SK-N-DZ (cell line): ENCODE results near the gene ANKRD63.

Experiments
- DNase-seq: peaks from one replicate; pipeline ENCODE4 v3.0.0-alpha.2; 2015; ENCODE audit warnings: low spot score

Gene ANKRD63

DNA sequence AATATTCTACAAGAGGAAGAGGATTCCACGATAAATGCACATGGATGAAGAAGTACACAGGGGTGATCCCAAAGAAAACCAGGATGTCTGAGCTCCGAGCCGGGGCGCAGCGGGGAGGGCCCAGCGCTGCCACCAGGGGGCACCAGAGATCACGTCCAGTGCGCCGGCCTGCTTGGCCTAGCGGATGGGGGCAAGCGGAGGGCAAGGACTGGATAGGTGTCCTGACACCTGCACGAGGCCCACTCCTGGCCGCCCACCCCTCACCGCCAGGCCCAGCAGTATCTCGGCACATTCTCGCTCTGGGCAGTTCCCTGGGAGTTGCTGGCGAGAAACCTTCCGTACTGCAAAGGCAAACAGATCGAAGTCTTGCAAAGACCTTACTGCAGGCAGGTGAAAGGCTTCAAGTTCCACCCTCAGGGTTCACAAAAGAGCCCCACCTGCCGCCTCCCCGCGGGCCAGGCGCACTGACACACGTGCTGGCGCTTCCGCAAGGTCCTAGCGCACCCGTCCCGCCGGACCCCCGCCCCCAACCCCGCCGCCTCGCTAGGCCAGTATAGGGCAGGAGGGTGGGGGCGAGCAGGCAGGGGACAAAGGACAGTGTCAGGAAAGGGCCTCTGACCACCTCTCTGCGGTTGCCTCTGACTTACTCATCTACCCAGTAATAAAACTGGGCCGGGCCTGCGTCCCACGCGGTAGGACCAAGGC is 3.3 kb downstream of the ANKRD63 start:
- DNase-seq, result peak; percentile 56

DNA sequence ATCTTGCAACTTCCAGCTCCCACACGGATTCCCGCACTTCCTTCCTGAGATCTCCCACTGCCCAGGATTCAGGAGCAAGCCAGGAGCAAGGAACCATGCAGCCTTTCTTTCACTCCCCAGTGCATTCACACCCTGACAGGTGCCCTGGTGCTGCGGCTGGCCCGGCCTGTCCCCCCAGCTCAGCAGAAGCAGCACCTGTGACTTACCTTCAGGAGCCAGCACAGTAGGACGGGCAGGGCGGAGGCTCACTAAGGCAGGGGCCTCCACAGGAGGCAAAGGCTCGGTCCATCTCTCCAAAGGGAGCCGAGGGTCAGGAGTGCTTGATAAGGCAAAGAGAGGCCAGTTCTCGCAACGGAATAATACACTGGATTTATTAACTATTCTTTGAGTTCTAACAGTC is 4.8 kb downstream of the ANKRD63 start:
- no peak for DNase-seq

DNA sequence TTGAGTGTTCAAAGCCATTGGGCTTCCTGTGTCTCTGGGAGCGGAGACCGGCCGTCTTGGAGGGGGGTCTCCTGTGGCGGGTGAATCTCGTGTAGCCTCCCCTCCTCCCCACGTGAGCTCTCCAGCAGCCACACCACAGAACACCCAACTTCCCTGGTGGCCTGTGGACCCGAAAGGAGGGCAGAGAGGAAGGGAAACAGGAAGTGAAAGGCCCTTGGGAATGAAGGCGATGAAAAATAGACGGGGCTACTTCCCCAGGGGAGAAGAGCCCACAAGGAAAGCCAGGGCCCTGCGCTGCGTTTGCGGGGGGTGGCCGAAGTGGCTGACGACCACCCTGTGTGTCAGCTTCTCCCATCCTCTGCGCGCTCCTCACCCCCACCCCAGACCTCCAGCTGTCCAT is 5.4 kb downstream of the ANKRD63 start:
- no peak for DNase-seq

DNA sequence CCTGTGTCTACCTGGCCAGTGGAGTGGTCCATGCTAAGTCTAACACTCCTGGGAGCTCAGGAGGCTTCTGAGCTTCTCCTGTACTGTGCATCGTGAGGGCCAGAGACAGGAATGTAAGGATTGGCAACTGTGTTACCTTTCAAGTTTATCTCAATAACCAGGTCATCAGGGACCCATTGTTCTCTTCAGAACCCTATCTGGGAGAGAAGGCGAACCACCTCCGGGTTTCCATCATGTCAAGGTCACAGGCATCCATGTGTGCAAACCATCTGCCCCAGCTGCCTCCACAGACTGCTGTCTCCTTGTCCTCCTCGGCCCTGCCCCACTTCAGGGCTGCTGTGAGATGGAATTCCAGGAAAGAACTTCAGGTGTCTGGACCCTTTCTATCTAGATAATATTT is 5.9 kb downstream of the ANKRD63 start:
- no peak for DNase-seq

DNA sequence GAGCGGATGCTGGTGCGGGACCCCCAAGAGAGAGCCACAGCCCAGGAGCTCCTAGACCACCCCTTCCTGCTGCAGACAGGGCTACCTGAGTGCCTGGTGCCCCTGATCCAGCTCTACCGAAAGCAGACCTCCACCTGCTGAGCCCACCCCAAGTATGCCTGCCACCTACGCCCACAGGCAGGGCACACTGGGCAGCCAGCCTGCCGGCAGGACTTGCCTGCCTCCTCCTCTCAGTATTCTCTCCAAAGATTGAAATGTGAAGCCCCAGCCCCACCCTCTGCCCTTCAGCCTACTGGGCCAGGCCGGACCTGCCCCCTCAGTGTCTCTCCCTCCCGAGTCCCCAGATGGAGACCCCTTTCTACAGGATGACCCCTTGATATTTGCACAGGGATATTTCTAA is 6.9 kb downstream of the ANKRD63 start:
- DNase-seq, result no peak

DNA sequence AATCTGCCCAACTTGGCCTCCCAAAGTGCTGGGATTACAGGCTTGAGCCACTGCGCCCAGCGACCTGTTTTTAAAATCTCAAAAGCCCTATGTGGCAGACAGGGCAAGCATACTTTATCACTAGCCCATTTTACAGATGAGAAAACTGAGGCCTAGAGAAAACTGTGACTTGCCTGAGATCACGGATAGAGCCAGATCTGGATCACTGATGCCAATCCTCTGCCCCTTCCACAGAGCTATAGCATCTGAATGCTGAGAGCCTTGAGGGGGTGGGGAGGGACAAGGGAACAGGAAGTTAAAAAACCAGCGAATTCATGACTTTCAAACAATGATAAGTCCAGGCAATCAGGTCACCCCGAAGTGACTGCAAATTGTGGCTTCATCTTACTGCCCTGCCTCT is 7.3 kb downstream of the ANKRD63 start:
- DNase-seq, result no peak

DNA sequence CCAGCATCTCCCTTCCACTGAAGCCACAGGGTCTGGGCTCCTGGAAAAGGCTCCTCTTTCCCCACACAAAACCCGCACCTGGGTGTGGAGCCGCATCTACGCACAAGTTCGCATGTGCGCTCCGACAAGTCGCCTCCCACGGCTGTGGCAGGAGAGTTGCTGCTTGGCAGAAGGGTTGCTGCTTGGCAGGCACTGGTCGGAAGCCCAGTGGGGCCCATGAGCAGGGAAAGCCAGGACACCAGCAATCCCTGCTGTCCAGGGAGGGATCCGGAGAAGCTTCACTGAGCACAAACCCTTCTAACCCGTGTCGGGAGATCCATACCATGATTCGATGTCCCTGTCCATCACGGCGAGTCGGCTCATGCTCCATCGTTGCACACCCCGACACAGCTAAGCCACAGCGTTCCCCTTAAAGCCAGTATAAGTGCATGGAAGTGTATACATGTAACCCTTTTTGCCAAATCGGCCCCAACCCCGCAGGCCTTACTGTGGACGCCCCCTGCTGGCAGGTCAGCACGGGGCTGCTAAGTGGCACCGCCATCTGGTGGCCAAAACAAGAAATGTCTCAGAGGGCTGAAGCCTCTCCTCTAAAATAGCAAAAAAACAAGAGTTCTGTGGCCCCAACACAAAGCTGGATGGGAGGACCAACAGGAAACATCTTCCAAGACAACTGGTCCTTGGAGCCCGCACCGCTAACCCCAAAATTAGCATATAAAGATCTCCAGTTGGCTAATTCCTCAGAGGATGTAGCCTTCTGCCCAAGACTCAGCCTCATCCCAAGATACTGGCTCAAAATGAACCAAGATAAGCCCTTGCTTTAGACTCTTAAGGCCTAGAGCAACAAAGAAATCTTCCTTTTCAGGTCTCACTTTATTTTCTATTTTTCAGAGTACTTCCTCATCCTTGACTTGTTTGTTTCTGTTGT is 8.3 kb downstream of the ANKRD63 start:
- DNase-seq, result peak; percentile 77

DNA sequence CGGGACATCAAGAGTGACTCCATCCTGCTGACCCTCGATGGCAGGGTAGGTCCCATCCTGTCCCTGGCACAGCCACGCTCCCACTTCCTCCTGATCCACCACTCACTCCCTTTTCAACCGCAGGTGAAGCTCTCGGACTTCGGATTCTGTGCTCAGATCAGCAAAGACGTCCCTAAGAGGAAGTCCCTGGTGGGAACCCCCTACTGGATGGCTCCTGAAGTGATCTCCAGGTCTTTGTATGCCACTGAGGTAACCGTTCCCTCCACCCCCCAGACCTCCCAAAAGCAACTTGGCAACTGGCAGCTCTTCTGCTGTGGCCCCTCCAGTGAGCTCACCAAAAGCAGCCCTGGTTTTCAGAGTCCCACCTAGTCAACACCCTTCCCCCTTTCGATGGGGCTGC is 9.4 kb downstream of the ANKRD63 start:
- DNase-seq, result no peak

DNA sequence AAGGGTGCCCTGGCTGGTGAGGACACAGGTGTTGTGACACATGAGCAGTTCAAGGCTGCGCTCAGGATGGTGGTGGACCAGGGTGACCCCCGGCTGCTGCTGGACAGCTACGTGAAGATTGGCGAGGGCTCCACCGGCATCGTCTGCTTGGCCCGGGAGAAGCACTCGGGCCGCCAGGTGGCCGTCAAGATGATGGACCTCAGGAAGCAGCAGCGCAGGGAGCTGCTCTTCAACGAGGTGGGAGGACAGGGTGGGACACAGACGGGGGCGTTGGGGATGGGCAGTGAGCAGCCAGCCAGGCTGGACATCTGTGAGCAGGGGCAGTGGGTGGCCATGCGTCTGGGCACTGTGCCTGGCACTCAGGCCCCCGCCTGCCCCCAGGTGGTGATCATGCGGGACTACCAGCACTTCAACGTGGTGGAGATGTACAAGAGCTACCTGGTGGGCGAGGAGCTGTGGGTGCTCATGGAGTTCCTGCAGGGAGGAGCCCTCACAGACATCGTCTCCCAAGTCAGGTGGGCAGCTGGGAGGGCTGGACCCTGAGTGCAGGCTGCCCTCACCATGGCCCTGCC is 10.3 kb downstream of the ANKRD63 start:
- DNase-seq, result no peak

DNA sequence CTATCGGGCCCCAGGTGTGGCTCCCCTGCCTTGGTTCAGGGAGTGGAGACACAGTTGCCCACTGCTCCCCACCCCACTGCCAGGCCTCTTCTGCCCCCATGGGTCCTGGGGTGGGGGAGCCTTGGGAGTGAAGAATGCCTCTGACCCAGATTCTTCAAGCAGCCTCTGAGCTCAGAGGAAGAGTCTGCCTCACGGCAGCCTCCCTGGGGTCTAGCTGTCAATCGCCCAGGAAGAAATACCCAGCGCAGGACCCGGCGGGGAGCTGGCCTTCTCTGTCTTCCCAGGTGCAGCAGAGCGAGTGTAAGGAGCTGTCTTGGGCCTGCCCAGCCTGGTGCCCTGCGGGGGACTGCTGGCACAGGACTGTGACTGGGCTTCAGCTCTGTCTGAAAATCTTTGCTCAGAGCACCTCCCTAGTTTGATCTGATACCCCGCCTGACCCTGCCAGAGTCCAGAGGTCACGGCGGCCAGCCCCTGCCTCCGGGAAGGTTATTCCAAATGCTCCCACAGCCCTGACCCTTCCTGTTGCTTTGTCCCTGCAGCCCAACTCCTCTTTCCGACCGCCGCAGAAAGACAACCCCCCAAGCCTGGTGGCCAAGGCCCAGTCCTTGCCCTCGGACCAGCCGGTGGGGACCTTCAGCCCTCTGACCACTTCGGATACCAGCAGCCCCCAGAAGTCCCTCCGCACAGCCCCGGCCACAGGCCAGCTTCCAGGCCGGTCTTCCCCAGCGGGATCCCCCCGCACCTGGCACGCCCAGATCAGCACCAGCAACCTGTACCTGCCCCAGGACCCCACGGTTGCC is 11.0 kb downstream of the ANKRD63 start:
- no peak for DNase-seq

DNA sequence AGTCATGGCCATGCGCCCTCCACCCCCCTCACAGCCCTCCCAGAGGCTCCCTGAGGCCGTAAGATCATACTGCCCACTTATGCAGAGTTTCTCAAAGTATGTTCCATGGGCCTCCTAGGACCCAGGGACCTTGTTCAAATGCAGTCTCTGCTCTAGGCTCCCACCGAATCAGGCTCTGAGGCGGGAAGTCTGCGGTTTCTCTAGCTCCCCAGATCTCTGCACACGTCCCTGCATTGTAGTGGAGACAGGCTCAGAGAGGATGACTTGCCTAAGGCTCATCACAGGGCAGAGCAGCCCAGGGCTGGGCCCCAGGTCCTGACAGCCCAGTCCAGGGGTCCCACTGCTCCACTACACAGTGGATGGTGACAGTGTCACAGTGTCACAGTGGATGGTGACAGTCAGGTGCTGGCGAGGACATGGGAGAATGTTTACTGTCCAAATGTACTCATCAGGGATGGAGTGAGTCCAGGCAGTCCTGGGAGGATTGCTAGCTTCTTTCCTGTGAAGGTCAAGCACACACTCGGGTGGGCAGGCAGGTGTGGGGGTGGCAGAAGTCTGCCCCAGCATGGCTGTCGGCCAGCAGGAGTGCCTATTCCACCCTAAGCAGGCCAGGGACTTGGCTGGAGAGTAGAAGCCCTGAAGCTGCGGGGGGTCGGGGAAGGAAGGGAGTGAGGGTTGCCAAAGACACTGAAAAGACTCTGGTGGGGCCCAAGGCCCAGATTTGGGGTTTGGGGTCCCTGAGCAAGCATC is 12.4 kb downstream of the ANKRD63 start:
- DNase-seq, result no peak

DNA sequence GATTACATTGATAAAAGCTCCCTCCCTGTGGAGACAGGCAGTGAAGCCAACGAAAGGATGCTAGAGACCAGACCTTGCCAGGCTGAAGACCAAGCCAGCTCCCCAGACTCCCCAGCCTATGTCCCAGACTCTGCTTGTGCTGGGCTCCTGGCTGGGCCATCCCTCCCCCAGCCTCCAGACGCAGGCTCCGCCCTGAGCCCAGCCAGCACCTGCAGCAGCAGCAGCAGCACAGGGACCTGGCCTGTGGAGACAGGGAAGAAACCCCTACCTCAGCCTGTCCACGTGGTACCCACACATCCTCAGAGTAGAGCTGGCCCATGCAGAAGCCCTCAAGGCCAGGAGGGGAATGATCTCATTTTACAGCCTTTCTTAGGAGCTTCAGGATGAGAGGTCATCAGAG is 13.3 kb downstream of the ANKRD63 start:
- DNase-seq, result no peak

DNA sequence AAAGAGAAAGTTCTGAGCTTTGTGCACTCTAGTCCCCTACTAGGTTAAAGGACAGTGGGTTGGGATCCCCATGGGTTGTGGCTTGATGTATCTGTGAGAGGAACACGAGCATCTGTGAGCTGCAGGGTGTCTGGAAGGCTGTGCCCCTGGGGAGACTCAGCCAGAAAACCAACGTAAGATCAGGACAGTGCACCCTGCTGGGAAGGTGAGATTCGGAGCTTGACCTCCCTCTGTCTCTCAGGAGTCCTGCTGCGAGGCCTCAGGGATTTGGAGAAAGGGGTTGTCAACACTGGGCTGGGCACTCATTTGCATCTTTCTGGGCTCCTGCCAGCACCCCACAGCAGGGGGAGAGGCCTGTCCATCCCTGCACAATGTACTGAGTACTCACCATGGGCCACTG is 15.2 kb downstream of the ANKRD63 start:
- no peak for DNase-seq

DNA sequence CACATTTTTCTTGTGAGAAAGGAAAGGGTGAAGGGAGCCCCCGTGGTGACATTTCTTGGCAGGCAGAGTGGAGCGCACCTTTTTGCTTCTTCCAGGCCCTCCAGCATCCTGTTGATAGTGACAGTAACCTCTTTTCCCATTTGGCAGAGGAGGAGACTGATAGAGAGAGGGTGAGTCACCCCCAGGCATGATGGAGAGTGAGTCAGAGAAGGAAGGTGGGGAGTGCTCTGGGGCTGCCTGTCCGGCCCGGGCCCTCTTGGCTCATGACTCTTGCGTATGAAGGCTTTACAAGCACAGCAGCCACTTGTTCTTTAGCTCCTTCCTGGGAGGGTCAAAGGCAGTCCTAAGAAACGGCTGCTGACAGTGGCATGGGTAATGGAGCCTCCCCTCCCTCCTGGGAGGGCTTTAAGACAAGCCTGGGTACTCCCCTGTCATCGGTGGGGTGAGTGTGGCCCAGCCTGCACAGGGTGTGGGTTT is 16.0 kb downstream of the ANKRD63 start:
- no peak for DNase-seq

DNA sequence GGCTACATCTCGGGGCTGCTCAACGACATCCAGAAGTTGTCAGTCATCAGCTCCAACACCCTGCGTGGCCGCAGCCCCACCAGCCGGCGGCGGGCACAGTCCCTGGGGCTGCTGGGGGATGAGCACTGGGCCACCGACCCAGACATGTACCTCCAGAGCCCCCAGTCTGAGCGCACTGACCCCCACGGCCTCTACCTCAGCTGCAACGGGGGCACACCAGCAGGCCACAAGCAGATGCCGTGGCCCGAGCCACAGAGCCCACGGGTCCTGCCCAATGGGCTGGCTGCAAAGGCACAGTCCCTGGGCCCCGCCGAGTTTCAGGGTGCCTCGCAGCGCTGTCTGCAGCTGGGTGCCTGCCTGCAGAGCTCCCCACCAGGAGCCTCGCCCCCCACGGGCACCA is 17.0 kb downstream of the ANKRD63 start:
- DNase-seq, result no peak

DNA sequence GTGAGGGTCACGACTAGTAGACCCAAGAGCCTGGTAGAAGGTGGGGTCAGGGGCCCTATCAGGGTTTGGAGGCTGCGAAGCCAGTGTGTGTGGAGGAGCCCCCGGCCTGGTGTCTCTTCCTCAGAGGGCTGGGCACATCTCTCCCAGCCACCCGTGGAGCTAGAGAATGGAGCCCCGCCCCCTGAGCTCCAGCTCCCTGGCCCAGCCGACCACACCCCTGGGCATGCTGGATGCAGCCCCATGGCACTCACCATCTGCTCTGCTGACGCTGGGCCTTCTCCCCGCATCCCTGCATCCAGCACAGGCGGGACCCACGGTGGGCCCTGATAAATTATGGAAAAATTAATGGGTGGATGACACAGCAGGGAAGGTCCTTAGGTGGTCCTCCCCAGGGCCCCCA is 17.5 kb downstream of the ANKRD63 start:
- no peak for DNase-seq

DNA sequence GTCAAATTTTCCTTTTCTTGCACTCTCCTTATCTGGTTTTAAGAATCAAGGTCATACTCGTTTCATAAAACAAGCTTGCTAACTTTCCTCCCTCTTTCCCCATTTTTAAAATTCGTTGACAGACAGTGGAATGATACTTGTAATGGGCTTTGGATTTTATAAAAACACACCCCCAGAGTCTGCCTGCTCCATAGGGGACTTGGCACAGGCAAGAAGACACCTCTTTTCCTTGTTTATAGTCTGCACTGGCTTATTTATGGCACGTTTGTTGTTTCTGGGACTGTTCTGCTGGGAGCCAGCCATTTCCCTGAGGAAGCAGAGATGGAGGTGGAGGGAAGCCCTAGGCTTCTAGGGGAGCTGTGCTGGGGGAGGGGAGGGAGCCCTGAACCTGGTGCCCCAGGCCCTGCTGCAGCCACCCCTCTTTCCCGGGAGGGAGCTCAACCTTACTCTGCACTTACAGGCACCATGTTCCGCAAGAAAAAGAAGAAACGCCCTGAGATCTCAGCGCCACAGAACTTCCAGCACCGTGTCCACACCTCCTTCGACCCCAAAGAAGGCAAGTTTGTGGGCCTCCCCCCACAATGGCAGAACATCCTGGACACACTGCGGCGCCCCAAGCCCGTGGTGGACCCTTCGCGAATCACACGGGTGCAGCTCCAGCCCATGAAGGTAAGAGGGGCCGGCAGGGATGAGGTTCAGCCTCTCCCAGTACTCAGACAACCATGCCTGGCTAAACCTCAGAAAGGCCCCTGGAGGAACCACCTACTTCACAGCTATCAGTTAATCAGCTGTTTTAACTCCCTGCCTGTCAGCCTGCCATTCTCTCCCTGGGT is 18.3 kb downstream of the ANKRD63 start:
- no peak for DNase-seq

DNA sequence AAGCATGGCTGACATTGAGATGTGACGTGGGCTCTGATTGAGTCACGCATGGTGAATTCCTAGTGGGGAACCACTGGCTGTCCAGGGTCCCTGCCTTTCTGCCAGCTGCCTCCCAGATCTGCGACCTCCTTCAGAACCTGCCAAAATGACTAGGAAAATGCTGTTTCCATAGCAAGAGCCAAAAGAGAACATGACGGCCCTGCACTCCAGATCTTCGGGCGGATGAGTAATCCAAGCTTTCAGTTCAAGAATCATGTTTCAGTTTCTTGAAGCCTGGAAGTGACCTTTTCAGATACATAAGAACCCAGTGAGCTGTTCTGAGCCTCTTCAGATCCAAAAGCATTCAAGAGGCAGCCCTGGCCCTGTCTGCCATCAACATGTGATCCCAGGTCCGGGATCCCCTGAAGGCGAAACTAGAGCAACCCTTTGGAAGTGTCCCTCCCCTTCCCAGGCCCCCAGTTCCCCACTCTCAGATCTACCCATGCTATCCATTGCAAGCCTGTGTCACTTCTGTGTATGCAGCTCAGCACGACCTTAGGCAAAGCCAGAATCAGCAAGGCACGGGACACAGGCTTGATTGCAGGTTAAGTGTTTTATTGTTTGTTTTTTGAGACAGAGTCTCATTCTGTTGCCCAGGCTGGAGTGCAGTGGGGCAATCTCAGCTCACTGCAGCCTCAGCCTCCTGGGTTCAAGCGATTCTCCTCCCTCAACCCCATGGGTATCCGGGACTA is 19.7 kb downstream of the ANKRD63 start:
- DNase-seq, result no peak

DNA sequence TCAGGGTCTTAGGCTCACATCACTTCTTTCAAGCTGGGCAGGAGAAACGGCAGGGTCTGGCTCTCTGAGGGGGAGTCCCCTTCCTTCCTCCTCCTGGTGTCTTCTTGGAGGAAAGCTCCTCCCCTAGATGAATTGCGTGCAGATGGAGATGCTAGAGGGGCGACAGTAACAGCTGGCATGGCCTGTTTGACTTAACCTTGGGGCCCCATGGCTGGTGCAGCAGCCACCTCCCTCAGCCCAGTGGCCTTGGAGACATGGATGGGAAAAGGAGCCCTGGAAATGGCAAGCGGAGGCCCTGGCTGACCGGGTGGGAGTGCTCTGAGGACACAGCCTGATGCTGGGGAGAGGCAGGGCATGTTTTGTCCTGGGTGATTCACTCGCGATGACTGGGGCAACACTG is 23.8 kb downstream of the ANKRD63 start:
- DNase-seq, result no peak
